HG02938 (cell line): ENCODE data around the gene BCR.
"Not testable (repeated sequence)": the region's sequence is repeated elsewhere in the genome, so short reads cannot be mapped to it uniquely, and the experiment has no call there.

ENCODE experiments used
- ATAC-seq: cut with Tn5 transposase; IDR thresholded peaks from one replicate; pipeline ENCODE4 v1.9.1; 2021; ENCODE audit warnings: mild to moderate bottlenecking, moderate library complexity; ENCODE audit not compliant: unreplicated experiment

Gene BCR

DNA sequence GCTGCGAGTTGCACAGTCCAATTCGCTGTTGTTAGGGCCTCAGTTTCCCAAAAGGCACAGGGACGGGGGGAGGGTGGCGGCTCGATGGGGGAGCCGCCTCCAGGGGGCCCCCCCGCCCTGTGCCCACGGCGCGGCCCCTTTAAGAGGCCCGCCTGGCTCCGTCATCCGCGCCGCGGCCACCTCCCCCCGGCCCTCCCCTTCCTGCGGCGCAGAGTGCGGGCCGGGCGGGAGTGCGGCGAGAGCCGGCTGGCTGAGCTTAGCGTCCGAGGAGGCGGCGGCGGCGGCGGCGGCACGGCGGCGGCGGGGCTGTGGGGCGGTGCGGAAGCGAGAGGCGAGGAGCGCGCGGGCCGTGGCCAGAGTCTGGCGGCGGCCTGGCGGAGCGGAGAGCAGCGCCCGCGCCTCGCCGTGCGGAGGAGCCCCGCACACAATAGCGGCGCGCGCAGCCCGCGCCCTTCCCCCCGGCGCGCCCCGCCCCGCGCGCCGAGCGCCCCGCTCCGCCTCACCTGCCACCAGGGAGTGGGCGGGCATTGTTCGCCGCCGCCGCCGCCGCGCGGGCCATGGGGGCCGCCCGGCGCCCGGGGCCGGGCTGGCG is at the start of gene BCR:
Gene BCR, plus strand, starts transcription at position 209 of the 592 bp plus-strand sequence. CDS start 452 bp downstream, outside the sequence.
- ATAC-seq: no peak

DNA sequence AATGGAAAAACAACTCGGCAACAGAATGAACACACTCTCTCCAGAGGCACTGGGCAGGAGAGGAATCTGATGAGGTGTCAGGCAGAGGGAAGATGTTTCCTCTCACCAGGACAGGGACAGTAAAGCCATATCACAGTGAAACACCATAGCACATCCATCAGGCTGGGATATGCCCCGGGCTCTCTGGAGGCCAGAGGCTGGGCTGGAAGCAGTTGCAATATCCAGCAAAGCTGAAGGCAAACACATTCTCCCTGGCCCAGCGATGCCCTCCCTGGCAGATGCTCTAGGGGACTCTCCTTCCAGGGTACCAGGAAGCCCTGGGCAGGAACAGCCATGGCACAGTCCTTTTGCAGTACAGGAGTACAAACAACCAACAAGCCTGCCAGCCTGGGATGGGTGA is 49.6 kb upstream of the BCR start:
- ATAC-seq: no peak

DNA sequence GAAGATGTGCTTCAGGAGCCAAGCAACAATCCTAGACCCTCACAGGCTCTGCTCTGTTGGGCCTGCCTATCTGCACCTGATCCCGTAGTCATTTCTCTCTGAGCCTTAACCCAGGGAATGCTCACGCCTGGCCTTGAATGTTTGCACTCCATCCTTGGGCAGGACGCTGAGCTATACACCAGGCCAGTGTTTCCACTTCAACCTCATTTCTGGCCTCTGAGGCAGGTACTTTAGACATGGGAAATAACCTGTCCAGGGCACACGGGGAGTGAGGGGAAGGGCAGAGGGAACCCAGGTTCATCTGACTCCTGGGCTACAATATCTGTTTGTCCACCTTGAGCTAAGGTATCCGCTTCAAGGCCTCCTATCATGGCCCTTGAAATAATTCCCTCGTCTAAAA is 48.4 kb upstream of the BCR start:
- no peak for ATAC-seq

DNA sequence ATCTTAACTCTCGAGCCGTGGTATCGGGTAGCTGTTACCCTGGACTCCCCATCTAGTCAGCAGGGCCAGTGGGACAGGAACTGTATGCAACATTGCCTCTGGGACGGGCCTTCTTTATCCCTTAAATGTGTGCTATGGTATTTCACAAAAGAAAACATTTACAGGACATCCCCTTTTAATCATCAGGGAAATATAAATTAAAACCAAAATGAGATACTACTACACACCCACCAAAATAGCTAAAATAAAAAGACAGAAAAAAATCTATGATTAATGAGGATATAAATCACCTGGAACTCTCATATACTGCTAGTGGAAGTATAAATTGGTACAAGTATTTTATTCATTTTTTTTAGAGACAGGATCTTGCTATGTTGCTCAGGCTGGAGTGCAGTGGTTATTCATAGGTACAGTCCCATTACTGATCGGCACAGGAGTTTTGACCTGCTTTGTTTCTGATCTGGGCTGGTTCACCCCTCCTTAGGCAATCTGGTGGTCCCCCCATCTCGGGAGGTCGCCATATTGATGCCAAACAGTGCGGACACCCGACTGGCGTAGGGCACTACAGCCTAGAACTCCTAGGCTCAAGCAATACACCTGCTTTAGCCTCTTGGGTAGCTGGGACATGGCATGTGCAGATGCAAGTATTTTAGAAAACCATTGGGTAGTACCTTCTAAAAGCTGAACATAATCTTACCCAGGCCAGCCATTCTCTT is 47.8 kb upstream of the BCR start:
- no peak for ATAC-seq

DNA sequence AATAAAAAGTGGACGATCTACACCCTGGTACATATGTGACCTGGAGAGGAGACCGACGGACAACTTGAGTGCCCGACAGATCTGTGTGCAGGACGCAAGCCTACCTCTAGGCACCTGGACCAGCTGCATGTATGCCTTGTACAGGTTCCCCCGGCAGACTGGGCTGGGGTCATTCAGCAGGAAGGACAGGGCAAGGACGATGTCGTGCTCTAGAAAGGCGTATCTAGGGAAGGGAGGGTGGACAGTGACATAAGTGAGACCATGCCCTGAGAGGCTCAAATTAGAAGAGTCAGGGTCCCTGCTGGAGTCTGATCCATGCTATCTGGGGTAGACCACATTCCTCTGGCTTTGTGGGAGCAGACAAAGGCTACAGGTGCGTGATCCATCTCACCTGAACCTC is 46.4 kb upstream of the BCR start:
- ATAC-seq: no peak

DNA sequence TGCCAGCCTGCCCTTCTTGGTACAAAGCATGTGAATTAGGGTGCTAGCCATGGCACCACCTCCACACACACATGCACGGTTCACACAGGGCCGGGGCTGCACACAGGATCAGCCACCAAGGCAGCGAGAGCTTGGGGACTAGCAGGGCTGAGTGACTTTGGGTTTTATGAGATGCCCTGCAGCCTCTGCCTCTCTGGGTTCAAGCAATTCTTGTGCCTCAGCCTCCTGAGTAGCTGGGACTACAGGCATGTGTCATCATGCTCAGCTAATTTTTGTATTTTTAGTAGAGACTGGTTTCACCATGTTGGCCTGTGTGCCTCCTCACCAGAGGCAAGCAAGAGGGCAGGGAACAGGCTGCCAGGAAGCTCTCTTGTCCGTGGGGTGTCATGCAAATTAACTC is 43.3 kb upstream of the BCR start:
- not testable (repeated sequence) for ATAC-seq

DNA sequence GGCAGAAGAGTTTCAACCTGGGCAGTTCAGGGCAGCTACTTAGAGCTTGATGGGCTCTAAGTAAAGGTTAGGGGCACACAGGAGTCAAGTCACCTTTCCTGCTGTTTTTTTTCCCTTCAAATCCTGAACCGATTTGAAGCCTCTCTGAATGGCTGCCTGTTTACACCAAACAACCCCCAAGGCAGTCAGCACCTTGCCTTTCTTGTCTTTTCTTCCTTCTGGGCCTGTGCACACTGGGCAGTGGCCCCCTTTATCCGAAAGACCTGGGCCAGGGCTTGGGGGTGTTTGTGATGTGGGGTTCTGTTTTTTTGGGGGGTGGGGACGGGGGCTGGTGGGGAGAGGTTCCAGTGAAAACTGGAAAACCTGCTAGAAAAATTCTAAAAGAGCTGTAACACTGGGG is 42.8 kb upstream of the BCR start:
- no peak for ATAC-seq

DNA sequence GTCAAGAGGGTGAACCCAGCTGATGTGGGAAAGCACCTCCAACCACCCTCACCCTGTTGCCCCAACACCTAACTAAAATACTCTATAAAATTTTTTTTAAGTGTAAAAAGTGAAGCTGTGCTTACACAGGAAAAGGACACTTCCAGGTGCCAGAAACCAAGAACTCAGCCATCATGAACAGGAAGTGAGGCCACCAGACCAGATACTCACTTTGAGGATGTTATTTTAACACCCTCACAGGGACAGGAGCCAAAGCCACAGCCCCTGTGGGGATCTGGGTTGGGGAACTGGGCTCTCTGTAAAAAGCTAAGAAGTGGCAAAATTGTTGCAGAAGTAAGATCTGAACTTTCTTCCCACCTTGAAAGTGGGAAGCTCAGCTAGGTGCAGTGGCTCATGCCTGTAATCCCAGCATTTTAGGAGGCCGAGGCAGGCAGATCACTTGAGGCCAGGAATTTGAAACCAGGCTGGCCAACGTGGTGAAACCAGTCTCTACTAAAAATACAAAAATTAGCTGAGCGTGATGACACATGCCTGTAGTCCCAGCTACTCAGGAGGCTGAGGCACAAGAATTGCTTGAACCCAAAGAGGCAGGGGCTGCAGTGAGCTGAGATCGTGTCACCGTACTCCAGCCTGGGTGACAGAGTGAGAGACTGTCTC is 42.3 kb upstream of the BCR start:
- ATAC-seq: no peak

DNA sequence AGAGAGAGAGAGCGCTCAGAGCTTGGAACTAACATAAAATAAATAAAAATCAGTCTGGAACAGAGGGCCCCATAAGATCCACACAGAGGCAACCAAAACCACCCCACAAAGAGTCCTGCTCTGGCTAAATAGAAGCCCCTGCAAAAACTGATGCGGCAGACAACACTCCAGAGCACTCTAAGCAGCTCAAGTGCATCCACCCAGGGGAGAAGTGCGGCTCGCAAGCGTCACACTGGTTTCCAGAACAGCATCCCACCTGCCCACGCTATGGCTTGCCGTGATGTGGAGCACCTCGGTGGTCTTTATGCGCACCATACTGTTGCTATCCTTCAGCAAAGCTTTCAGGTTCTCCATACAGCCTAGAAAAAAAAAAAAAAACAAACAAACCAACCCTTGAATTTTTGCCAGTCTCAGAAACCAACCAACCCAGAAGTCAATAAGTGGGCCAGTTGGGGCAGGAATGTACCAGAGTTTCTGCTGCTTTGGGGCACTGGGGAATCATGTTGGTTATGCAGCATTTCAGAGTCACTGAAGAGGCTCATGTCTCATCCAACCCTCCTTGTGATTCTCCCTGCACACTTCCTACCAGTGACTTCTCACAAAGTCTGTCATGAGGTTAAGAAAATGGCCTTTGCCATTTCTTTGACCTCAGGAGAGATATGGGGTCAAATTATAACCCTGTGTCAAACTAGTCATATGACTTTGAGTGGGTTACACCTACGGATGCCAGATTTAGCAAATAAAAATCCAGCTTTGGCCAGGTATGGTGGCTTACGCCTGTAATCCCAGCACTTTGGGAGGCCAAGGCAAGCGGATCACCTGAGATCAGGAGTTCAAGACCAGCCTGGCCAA is 41.5 kb upstream of the BCR start:
- no peak for ATAC-seq

DNA sequence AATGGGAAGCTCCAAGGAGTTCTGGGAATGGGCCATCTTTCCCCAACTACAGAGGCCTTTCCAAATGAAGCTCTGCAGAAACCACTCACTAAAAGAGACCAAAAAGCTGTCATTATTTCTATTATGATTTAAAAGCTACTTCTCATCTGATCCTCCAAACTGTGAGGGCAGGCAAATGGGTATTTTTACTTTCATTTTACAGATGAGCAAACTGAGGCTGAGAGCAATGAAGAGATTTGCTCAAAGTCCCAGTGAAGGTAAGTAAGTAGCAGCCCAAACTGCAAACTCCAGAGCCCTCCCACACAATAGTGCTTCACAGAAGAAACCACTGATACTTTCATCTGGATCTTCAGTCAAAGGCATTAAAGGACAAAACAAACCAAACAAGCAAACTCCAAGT is 39.9 kb upstream of the BCR start:
- ATAC-seq: no peak

DNA sequence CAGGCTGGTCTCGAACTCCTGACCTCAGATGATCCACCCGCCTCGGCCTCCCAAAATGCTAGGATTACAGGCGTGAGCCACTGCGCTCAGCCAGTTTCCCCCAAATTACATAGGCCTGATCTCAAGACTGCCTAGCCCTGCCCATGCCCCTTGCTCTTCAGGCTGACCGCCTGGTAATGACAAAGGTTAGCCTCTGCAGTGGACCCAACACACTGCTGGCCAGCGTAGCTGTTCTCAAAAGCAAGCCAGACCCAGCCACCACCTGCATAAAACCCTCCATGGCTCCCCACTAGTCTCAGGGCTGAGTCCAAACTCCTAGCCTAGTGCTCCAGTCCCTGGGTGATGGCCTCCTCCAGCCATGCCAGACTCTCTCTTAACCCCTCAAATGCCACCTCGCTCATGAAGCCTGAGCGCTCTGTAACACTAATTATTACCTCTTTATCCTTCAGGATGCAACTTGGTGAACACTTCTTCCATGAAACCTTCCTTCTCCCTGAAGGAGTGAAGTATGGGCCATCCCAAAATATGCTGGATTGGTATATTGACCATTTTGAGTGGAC is 37.7 kb upstream of the BCR start:
- ATAC-seq: no peak

DNA sequence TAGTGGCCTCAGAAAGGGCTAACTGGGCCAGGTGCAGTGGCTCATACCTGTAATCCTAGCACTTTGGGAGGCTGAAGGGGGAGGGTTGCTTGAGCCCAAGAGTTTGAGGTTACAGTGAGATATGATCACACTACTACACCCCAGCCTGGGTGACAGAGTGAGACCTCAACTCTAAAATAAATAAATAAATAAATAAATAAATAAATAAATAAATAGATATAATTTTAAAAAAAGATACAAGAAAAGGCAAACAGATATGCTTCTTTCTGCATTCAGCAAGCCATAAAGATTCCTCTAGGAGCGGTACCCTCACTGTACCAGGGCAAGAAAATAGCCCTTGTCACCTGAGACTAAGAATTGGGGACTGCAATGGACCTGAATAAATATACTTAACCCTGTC is 37.2 kb upstream of the BCR start:
- ATAC-seq: no peak

DNA sequence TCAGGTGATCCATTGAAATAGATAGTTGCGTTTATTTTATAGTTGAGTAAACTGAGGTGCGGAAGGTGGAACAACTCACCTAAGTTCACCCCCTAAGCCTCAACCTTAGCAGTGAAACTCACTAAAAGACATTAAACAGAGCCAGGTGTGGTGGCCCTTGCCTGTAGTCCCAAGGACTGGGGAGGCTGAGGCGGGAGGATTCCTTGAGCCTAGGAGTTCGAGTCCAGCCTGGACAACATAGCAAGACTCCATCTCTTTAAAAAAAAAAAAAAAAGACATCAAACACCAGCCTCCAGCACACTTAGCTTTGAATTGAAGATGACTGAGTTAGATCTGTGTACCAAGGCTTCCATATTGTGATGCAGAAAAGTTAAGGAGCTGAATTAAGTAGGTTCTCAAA is 35.9 kb upstream of the BCR start:
- ATAC-seq: no peak

DNA sequence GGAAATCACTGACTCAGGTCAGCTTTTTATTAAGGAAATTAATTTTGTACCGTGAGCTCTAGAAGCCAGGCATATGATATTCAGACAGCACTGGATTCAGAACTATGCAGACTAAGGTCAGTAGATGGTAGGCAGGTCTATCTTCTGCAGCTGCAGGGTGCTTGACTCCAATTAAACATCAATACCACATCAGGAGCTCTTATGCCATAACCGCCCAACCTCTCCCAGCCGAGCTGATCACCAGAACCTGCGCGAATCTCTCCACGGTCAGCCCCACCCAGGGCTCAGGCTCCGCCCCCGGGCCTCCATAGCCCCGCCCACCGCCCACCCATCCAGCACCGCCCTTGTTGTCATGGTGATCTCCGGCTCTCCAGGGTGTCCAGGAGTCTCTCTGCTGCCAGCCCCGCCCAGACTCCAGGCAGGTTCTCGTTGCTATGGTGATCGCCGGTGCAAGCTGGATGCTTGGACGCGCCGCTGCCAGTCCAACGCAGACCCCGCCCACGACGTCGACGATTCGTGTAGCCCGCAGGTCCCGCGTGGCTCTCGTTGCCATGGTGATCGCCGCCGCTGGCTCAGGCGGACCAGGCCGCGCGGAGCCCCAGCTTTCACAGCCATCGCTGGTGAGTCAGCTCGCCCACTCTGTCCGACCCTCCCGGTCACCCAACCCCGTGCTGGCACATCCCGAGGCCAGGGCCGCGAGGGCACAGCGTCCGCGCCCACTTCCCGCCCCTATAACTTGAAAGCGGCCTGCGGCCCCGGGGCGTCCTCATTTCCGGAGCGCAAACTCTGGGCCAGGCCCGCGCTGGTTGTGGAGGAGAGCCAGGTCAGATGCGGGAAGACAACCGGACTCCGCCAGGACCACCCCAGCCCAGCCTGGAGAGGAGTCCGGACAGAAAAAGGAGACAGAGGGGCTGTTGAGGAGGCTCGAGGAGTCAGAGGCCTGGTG is 35.1 kb upstream of the BCR start, which contains the start of gene RAB36:
Gene RAB36, plus strand, starts transcription at position 546 of the 946 bp plus-strand sequence. CDS start 1,140 bp downstream, outside the sequence.
- no peak for ATAC-seq

DNA sequence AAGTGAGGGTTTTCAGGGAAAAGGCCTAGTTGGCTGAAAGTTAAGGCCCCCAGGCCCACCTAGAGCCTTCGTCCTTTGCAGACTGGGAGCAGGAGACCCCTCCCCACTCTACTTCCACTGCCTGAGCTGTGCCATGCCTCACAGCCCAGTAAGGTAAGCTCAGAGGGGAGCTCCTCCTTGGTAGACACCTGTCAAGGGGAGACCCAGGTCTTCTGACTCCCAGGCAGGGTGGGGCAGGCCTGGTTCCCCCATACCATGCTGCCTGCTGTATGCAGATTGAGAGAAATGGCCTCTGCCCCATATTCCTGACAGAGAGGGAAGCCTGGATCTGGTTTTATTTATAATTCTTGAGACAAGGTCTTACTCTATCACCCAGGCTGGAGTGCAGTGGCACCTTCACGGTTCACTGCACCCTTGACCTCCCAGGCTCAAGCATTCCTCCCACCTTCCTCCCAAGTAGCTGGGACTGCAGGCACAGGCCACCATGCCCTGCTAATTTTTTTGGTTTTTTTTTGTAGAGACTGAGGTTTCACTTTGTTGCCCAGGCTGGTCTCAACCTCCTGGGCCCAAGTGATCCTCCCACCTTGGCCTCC is 34.3 kb upstream of the BCR start:
- no peak for ATAC-seq

DNA sequence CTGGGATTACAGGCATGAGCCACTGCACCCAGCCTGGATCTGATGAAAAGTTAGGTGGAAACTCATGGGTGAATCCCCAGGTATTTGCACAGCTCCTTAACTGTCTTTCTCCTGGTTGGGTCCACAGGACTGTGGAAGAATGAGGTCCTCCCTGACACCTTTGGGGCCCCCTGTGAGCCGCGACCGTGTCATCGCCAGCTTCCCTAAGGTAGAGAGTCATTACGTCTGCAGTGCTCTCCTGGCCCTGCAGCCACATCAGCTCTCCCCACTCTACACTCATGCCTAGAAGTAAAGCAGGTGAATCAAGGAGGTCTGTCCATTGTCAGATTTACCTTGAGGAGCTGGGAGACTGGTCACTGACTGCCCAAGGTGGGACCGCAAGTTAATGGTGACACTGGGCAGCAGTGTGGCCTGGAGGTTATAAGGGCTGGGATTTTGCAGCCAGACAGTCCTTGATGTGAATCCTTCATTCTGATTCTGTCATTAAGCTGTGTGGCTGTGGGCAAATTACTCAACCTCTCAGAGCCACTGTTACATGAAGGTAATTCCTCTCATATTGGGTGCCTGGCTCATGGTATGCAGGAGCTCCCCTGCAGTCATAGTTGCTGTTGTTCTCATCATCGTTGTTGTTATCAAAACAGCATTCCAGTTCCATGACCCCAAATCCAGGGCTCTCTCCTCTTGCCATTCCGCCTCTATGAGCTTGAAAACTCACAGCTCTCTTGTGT is 33.7 kb upstream of the BCR start:
- no peak for ATAC-seq

DNA sequence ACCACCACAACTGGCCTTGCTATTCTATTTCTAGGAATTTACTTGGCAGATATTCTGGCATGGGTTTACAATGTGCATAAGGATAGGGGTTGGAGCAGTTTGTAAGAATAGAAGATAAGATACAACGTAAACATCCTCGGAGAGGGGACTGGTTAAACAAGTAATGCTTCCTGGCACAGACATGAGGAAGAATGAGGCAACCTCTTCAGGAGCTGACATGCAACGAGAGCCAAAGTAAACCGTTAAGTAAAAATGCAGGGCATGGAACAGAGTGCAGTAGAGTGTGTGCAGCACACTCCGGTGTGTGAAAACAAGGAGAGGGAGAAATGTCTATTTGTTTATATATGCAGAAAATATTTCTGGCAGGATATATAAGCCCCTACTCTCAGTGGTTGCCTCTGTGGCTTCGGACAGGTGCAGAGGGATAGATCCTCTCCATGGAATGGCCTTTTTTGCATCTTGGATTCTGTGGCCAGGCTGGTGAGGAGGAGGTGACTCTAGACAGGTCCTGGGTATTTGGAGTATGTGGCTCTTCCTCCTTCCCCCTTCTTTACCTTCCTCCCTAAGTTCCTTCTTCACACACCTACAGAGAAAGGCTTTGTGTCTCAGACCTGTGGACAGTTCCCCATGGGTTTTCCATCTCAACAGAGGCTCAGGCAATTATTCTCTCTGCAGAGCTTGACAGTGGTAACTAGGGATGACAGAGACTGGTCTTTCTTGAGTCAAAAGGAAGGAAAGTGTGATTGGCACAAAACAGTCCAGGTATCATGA is 32.5 kb upstream of the BCR start:
- ATAC-seq: no peak

DNA sequence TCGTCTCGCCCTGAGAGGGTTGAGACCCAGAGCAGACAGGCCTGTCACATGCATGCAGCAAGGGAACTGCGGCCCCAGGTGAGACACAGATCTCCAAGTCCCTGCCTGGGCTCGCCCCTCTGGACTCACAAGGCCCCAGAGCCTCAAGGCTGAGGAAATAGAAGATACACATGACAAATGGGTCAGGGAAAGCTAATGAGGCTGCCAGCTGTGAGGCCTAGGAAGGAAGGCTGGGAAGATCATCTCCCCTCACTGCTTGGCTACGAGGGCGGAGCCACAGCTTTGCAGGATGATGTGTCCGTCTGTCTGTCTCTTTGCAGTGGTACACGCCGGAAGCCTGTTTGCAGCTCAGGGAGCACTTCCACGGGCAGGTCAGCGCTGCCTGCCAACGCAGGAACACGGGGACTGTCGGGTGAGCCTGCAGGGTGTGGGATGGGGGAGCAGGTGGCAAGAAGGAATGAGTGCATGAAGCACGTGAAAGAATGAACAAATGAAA is 30.5 kb upstream of the BCR start:
- ATAC-seq: no peak
